Gastroesophageal sphincter (tissue), 3 donors: ENCODE data around the gene PPP1CB.

Experiments used
- POLR2A ChIP-seq, 2 donors: fragments of 450-650 bp; IDR thresholded peaks; one replicate each; pipeline ENCODE4 v1.6.1; 2017; ENCODE audit warnings: antibody characterized with exemption in 2 of 2, mild to moderate bottlenecking in 2 of 2, moderate library complexity in 1 of 2
- POLR2AphosphoS5 ChIP-seq: sonication (generic); formaldehyde crosslinking; IDR thresholded peaks from one replicate; pipeline ENCODE4 v1.6.1; 2017; ENCODE audit warnings: antibody characterized with exemption
- TF ChIP-seq, protein P1 (sequence below), 4 experiments: fragments of 200-600 bp in 2 of 4; fragments of 450-650 bp in 2 of 4; sonication (generic) in 1 of 4; IDR thresholded peaks; one replicate each; pipeline ENCODE4 v1.5.1; 2017 to 2019; ENCODE audit warnings: antibody characterized with exemption in 4 of 4, mild to moderate bottlenecking in 2 of 4, moderate library complexity in 2 of 4

- TF ChIP-seq POLR2A (IDR thresholded peaks at IDR 0.05) (no peak), POLR2AphosphoS5 (no peak)
- TF ChIP-seq, protein P1, sequence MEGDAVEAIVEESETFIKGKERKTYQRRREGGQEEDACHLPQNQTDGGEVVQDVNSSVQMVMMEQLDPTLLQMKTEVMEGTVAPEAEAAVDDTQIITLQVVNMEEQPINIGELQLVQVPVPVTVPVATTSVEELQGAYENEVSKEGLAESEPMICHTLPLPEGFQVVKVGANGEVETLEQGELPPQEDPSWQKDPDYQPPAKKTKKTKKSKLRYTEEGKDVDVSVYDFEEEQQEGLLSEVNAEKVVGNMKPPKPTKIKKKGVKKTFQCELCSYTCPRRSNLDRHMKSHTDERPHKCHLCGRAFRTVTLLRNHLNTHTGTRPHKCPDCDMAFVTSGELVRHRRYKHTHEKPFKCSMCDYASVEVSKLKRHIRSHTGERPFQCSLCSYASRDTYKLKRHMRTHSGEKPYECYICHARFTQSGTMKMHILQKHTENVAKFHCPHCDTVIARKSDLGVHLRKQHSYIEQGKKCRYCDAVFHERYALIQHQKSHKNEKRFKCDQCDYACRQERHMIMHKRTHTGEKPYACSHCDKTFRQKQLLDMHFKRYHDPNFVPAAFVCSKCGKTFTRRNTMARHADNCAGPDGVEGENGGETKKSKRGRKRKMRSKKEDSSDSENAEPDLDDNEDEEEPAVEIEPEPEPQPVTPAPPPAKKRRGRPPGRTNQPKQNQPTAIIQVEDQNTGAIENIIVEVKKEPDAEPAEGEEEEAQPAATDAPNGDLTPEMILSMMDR (IDR thresholded peaks at IDR 0.05) = no peak
These were observed 17.3 kb downstream of the PPP1CB start for GRCh38 chr2:28768952-28769351.
